Measurements from ENCODE around the gene GH1. TPM values are rescaled to one million over a fixed set of nuclear protein-coding genes. Genes with fewer than 3 reads are reported as not detected.
"Not testable (repeated sequence)": the region's sequence is repeated elsewhere in the genome, so short reads cannot be mapped to it uniquely, and the experiment has no call there.

The GH1 gene
- total and polyA plus RNA-seq, 4 donors: not detected

DNA sequence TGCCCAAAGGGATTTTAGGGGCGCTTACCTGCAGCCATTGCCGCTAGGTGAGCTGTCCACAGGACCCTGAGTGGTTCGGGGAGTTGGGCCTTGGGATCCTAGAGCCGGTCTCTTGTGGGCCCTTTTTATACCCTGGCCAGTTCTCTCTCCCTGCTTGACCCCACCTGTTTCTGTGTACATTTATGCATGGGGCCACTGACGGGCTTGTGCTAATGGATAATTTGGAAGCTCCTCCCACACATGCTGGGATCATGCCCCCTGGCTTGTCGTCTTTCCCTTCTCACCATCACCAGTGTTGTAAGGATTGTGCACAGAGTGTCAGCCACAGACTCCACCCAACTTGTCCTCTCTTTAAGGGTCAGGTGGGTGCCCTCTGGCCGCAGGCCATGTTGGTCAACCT lies 45.1 kb downstream of the GH1 start, which contains the start of gene CSH2:
TSS of gene CSH2 (minus strand) at position 101 of the 400 bp plus-strand sequence. CDS start at position 38, 63 bp downstream.
- not testable (repeated sequence) for H3K27me3 ChIP-seq (ENCODE audit: control insufficient read depth in 4 of 4, insufficient read depth in 4 of 4, low read length in 3 of 4); H3K4me3 ChIP-seq (ENCODE audit: low read depth in 1 of 3, low read length in 3 of 3); H3K9me3 ChIP-seq (ENCODE audit: control insufficient read depth in 4 of 4, low read length in 3 of 4); DNase-seq (ENCODE audit: low spot score); H3K36me3 ChIP-seq (ENCODE audit: control insufficient read depth in 4 of 4, insufficient read depth in 3 of 4, low read depth in 1 of 4, low read length in 3 of 4); H3K9ac ChIP-seq (ENCODE audit: low read depth in 1 of 2, low read length in 2 of 2); H3K4me1 ChIP-seq (ENCODE audit: control insufficient read depth in 4 of 4, insufficient read depth in 4 of 4, low read length in 3 of 4); H3K27ac ChIP-seq (ENCODE audit: low read depth in 1 of 2, low read length in 2 of 2)
- WGBS: 71% methylated on average over 6 of the region's 7 CpGs

DNA sequence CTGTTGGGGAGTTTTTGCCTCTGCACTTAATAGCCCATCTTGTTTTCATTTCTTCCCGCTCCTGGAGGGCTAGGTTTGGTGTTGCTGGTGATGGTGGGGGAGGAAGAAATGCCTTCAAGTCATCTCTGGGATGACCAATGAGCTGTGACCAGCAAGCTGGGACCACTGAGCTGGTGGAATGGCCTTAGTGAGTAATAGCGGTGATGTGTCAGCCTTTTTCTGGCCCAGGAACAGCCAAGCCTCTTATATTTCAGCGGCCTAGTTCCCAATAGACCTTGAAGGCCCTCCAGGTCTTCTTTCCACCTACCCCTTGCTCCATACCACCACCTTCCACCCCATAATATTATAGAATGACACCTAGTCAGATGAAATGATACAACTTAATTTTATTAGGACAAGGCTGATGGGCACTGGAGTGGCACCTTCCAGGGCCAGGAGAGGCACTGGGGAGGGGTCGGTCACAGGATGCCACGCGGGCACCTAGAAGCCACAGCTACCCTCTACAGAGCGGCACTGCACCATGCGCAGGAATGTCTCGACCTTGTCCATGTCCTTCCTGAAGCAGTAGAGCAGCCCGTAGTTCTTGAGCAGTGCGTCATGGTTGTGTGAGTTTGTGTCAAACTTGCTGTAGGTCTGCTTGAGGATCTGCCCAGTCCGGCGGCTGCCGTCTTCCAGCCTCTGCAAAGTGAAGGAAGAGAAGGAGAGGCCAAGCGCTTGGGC lies 46.8 kb downstream of the GH1 start:
- not testable (repeated sequence) for H3K9me3 ChIP-seq (ENCODE audit: control insufficient read depth in 4 of 4, low read length in 3 of 4); H3K27me3 ChIP-seq (ENCODE audit: control insufficient read depth in 4 of 4, insufficient read depth in 4 of 4, low read length in 3 of 4); DNase-seq (ENCODE audit: low spot score); H3K4me1 ChIP-seq (ENCODE audit: control insufficient read depth in 4 of 4, insufficient read depth in 4 of 4, low read length in 3 of 4); H3K9ac ChIP-seq (ENCODE audit: low read depth in 1 of 2, low read length in 2 of 2); H3K36me3 ChIP-seq (ENCODE audit: control insufficient read depth in 4 of 4, insufficient read depth in 3 of 4, low read depth in 1 of 4, low read length in 3 of 4); H3K27ac ChIP-seq (ENCODE audit: low read depth in 1 of 2, low read length in 2 of 2); H3K4me3 ChIP-seq (ENCODE audit: low read depth in 1 of 3, low read length in 3 of 3)
- 94% methylated on average over 12 of the region's 15 CpGs for WGBS

DNA sequence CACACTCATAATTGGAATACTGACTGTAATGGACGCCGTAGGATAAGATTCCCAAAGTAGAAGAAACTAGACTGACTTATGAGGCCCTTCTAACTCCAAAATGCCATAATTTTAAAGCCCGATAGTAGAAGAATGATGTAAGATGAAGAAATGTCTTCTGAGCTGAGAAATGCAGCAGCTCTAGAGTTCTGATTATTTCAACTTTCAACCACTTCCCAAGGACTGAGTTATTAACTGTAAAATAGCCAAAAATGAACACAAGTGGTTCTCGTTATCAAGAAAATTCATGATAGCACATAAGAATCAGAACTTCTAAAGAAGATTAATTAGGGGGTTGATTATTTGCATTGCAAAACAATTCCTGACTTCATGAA lies 48.4 kb downstream of the GH1 start:
- not testable (repeated sequence) for H3K27me3 ChIP-seq (ENCODE audit: control insufficient read depth in 4 of 4, insufficient read depth in 4 of 4, low read length in 3 of 4); H3K9ac ChIP-seq (ENCODE audit: low read depth in 1 of 2, low read length in 2 of 2); H3K27ac ChIP-seq (ENCODE audit: low read depth in 1 of 2, low read length in 2 of 2); H3K36me3 ChIP-seq (ENCODE audit: control insufficient read depth in 4 of 4, insufficient read depth in 3 of 4, low read depth in 1 of 4, low read length in 3 of 4); H3K9me3 ChIP-seq (ENCODE audit: control insufficient read depth in 4 of 4, low read length in 3 of 4); H3K4me1 ChIP-seq (ENCODE audit: control insufficient read depth in 4 of 4, insufficient read depth in 4 of 4, low read length in 3 of 4); H3K4me3 ChIP-seq (ENCODE audit: low read depth in 1 of 3, low read length in 3 of 3); DNase-seq (ENCODE audit: low spot score)
- WGBS: 89% methylated on average over 4 of the region's 4 CpGs

DNA sequence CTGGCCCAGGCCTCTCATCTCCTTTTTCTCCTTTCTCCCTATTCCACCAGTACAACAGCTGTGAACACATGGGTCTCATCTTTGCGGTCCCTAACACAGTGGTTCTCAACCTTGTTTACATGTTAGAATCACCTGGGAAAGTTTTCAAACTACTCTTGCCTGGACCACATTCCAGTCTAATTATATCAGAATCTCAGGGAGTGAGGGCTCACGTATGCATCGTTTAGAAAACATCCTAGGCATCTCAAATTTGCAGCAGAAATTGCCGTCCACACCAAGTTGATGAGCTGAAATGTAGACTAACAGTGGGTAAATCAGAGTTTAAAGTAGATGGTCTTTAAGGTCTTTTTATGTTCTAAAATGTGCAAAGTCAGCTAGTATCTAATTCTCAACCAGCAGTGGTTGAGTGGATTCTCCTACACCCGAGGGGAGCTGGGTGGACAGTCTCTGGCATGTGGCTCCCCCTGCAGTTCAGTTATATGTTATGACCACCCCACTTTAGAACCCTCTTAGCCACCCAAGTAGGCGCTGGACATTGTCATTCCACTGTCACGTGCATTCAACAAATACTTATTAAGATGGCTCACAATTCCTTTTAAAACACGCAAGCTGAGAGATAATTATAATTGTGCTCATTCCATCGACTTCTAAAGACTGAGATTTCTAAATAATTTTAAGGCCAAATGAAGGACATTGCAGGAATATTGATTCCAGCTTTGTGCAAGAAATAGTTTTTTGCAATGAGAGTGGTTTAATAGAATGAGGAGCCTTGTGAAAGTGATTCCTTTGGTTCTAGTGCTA lies 48.9 kb downstream of the GH1 start:
- H3K4me1 ChIP-seq (ENCODE audit: control insufficient read depth in 4 of 4, insufficient read depth in 4 of 4, low read length in 3 of 4); H3K4me3 ChIP-seq (ENCODE audit: low read depth in 1 of 3, low read length in 3 of 3); H3K27me3 ChIP-seq (ENCODE audit: control insufficient read depth in 4 of 4, insufficient read depth in 4 of 4, low read length in 3 of 4); H3K27ac ChIP-seq (ENCODE audit: low read depth in 1 of 2, low read length in 2 of 2); H3K36me3 ChIP-seq (ENCODE audit: control insufficient read depth in 4 of 4, insufficient read depth in 3 of 4, low read depth in 1 of 4, low read length in 3 of 4); H3K9me3 ChIP-seq (ENCODE audit: control insufficient read depth in 4 of 4, low read length in 3 of 4); DNase-seq (ENCODE audit: low spot score); H3K9ac ChIP-seq (ENCODE audit: low read depth in 1 of 2, low read length in 2 of 2): not testable (repeated sequence)
- WGBS: 68% methylated on average over 9 of the region's 9 CpGs

Small RNAs within 50 kb of the gene (small RNA-seq; reads per million reads assigned to genes)
- gene AC040958.1 (not detected), gene AC127029.1 (not detected), gene GH1 (not detected)

Other genes starting within 250 kb of the GH1 start
- gene LIMD2, start 218.7 kb downstream of the GH1 start, total RNA-seq: 10 to 100 TPM in 1 of 2 donors, 1 to 10 TPM in 1; 6.2 to 24.2 TPM
- 1 to 10 TPM; 5.9 to 9.6 TPM for gene LIMD2, start 218.7 kb downstream of the GH1 start, polyA plus RNA-seq
- 10 to 100 TPM in 1 of 2 donors, 1 to 10 TPM in 1; 7.8 to 17.9 TPM for gene STRADA, start 177.0 kb downstream of the GH1 start, total RNA-seq
- 1 to 10 TPM; 7.7 to 8.6 TPM for gene STRADA, start 177.0 kb downstream of the GH1 start, polyA plus RNA-seq
- 10 to 100 TPM; 67.7 to 87.2 TPM for gene CCDC47, start 145.2 kb downstream of the GH1 start, total RNA-seq
- 10 to 100 TPM; 33.0 to 57.8 TPM for gene CCDC47, start 145.2 kb downstream of the GH1 start, polyA plus RNA-seq
- 10 to 100 TPM; 39.7 to 64.2 TPM for gene DDX42, start 144.7 kb downstream of the GH1 start, total RNA-seq
- gene DDX42, start 144.7 kb downstream of the GH1 start, polyA plus RNA-seq: 10 to 100 TPM; 15.0 to 20.1 TPM
- 10 to 100 TPM; 51.0 to 57.1 TPM for gene PSMC5, start 91.4 kb downstream of the GH1 start, total RNA-seq
- 10 to 100 TPM; 87.3 to 87.4 TPM for gene PSMC5, start 91.4 kb downstream of the GH1 start, polyA plus RNA-seq
- 10 to 100 TPM; 20.2 to 31.1 TPM for gene FTSJ3, start 91.2 kb downstream of the GH1 start, total RNA-seq
- 10 to 100 TPM; 10.5 to 18.2 TPM for gene FTSJ3, start 91.2 kb downstream of the GH1 start, polyA plus RNA-seq
- 10 to 100 TPM; 36.3 to 67.9 TPM for gene SMARCD2, start 76.2 kb downstream of the GH1 start, total RNA-seq
- 10 to 100 TPM; 14.5 to 42.5 TPM for gene SMARCD2, start 76.2 kb downstream of the GH1 start, polyA plus RNA-seq
- gene CSH2, start 45.2 kb downstream of the GH1 start, total RNA-seq: not detected
- gene CSH2, start 45.2 kb downstream of the GH1 start, polyA plus RNA-seq: not detected
- gene GH2, start 36.9 kb downstream of the GH1 start, total RNA-seq: not detected
- not detected for gene GH2, start 36.9 kb downstream of the GH1 start, polyA plus RNA-seq
- not detected for gene CSH1, start 22.3 kb downstream of the GH1 start, total RNA-seq
- not detected for gene CSH1, start 22.3 kb downstream of the GH1 start, polyA plus RNA-seq
- gene CSHL1, start 7.6 kb downstream of the GH1 start, total RNA-seq: not detected
- not detected for gene CSHL1, start 7.6 kb downstream of the GH1 start, polyA plus RNA-seq
- 1 to 10 TPM; 1.3 to 6.5 TPM for gene CD79B, start 13.5 kb upstream of the GH1 start, total RNA-seq
- gene CD79B, start 13.5 kb upstream of the GH1 start, polyA plus RNA-seq: 1 to 10 TPM; 3.4 to 3.6 TPM
- 1 to 10 TPM in 1 of 2 donors, under 1 TPM in 1; 0.70 to 1.3 TPM for gene SCN4A, start 54.1 kb upstream of the GH1 start, total RNA-seq
- under 1 TPM; 0.04 to 0.15 TPM for gene SCN4A, start 54.1 kb upstream of the GH1 start, polyA plus RNA-seq
- under 1 TPM in 1 of 2 donors, not detected in 1; 0.14 TPM for gene PRR29, start 79.5 kb upstream of the GH1 start, total RNA-seq
- gene PRR29, start 79.5 kb upstream of the GH1 start, polyA plus RNA-seq: under 1 TPM; 0.02 to 0.35 TPM
- 10 to 100 TPM; 10.1 to 17.5 TPM for gene ICAM2, start 101.8 kb upstream of the GH1 start, total RNA-seq
- gene ICAM2, start 101.8 kb upstream of the GH1 start, polyA plus RNA-seq: 10 to 100 TPM in 1 of 2 donors, 1 to 10 TPM in 1; 9.6 to 14.7 TPM
- gene ERN1, start 211.3 kb upstream of the GH1 start, total RNA-seq: 10 to 100 TPM in 1 of 2 donors, 1 to 10 TPM in 1; 7.5 to 35.1 TPM
- 10 to 100 TPM in 1 of 2 donors, 1 to 10 TPM in 1; 6.3 to 22.3 TPM for gene ERN1, start 211.3 kb upstream of the GH1 start, polyA plus RNA-seq